NCI-H1092 (cell line): ENCODE results near the gene JPT2.

ENCODE experiments used
- DNase-seq: peaks from one replicate; lab custom pipeline; 2025; lab: John Stamatoyannopoulos, UW

The JPT2 gene

GRCh38 chr16:1653023-1653422 lies 25.1 kb upstream of the JPT2 start:
- no peak for DNase-seq

GRCh38 chr16:1654505-1655268 lies 23.4 kb upstream of the JPT2 start:
- DNase-seq: no peak

- DNase-seq: no peak
These were observed 22.7 kb upstream of the JPT2 start for GRCh38 chr16:1655269-1655807.

- DNase-seq: no peak
These were observed 21.9 kb upstream of the JPT2 start for GRCh38 chr16:1655909-1656807.

- no peak for DNase-seq
These were observed 21.1 kb upstream of the JPT2 start for GRCh38 chr16:1656808-1657617.

- no peak for DNase-seq
These were observed 20.2 kb upstream of the JPT2 start for GRCh38 chr16:1657841-1658240.

- no peak for DNase-seq
These were observed 19.0 kb upstream of the JPT2 start for GRCh38 chr16:1659031-1659430.

GRCh38 chr16:1661826-1662225 lies 16.3 kb upstream of the JPT2 start:
- no peak for DNase-seq

- no peak for DNase-seq
These were observed 15.5 kb upstream of the JPT2 start for GRCh38 chr16:1662543-1662942.

GRCh38 chr16:1665829-1666228 lies 12.2 kb upstream of the JPT2 start:
- DNase-seq: no peak

- DNase-seq: no peak
These were observed 11.8 kb upstream of the JPT2 start for GRCh38 chr16:1666316-1666715.

- no peak for DNase-seq
These were observed 10.8 kb upstream of the JPT2 start for GRCh38 chr16:1667271-1667670.

- no peak for DNase-seq
These were observed 10.2 kb upstream of the JPT2 start for GRCh38 chr16:1667916-1668315.

GRCh38 chr16:1668612-1669319 lies 9.3 kb upstream of the JPT2 start:
- DNase-seq: no peak

GRCh38 chr16:1669698-1670097 lies 8.4 kb upstream of the JPT2 start:
- DNase-seq: no peak

GRCh38 chr16:1670371-1670770 lies 7.7 kb upstream of the JPT2 start:
- no peak for DNase-seq

- no peak for DNase-seq
These were observed 7.2 kb upstream of the JPT2 start for GRCh38 chr16:1670866-1671265.

- DNase-seq: no peak
These were observed 4.5 kb upstream of the JPT2 start for GRCh38 chr16:1673424-1674151.

GRCh38 chr16:1674306-1674705 lies 3.8 kb upstream of the JPT2 start:
- DNase-seq: no peak

- no peak for DNase-seq
These were observed 3.1 kb upstream of the JPT2 start for GRCh38 chr16:1674751-1675664.
